GM10248 (cell line): ENCODE data around the gene SLC25A1.

Experiments
- CTCF ChIA-PET: fragments of 300-600 bp; sonication (Branson Sonifier 250); formaldehyde crosslinking; extraction: SDS; loops from one replicate; lab custom pipeline; 2021; ENCODE audit warnings: antibody characterized with exemption; lab: Yijun Ruan, JAX
- POLR2A ChIA-PET: fragments of 350-650 bp; sonication (Branson Sonifier 250); formaldehyde crosslinking; extraction: SDS; loops from one replicate; lab custom pipeline; 2020; ENCODE audit warnings: antibody characterized with exemption; lab: Yijun Ruan, JAX
- DNase-seq: peaks from one replicate; pipeline ENCODE4 v3.0.0; 2012; ENCODE audit errors: extremely low spot score
- CTCF ChIP-seq: IDR thresholded peaks from 2 replicates; pipeline ENCODE4 v1.5.1; 2012; ENCODE audit warnings: mild to moderate bottlenecking, low read depth; ENCODE audit errors: extremely low read depth, missing control alignments, control extremely low read depth

SLC25A1 gene

GRCh38 chr22:19215360-19215759, 36.8 kb upstream of the SLC25A1 start:
- ChIA-PET POLR2A (no interaction called here), CTCF (no interaction called here)
- no peak for TF ChIP-seq CTCF
- DNase-seq = no peak

- DNase-seq = no peak
- CTCF ChIA-PET = no interaction called here
- POLR2A ChIA-PET = no interaction called here
- no peak for TF ChIP-seq CTCF
These were observed 35.5 kb upstream of the SLC25A1 start for GRCh38 chr22:19214078-19214473.

- no peak for TF ChIP-seq CTCF
- no peak for DNase-seq
- ChIA-PET CTCF (no interaction called here), POLR2A (no interaction called here)
These were observed 35.0 kb upstream of the SLC25A1 start for GRCh38 chr22:19213442-19214077.

- DNase-seq = no peak
- ChIA-PET CTCF (no interaction called here), POLR2A (no interaction called here)
- TF ChIP-seq CTCF = no peak
These were observed 34.5 kb upstream of the SLC25A1 start for GRCh38 chr22:19213001-19213400.

GRCh38 chr22:19212302-19212870, 33.9 kb upstream of the SLC25A1 start:
- CTCF ChIA-PET = no interaction called here
- DNase-seq = no peak
- POLR2A ChIA-PET = no interaction called here
- TF ChIP-seq CTCF = no peak

GRCh38 chr22:19210188-19210587, 31.7 kb upstream of the SLC25A1 start:
- ChIA-PET POLR2A (no interaction called here), CTCF (interaction anchor here (1.1 kb wide), 1 partner anchor 22 kb away, joined by 3 read pairs; no protein-coding TSS in a partner anchor)
- DNase-seq = no peak
- no peak for TF ChIP-seq CTCF
